Panc1 (cell line): ENCODE measurements around the gene BRAF. TPM values are rescaled to one million over a fixed set of nuclear protein-coding genes. Genes with fewer than 3 reads are reported as not detected.

Source experiments
- ATAC-seq: fragments of 200-7000 bp; cut with Tn5 transposase; 2 replicates; pipeline ENCODE4 v1.9.1; 2020; ENCODE audit warnings: mild to moderate bottlenecking, moderate library complexity
- BruUV-seq: library from RNA; stranded (reverse); fragments of 400-500 nt; replicated peaks from 2 replicates; lab custom pipeline; 2021; lab: Mats Ljungman, UMichigan
- CTCF ChIA-PET: fragments of 300-600 bp; sonication (Branson Sonifier 250); formaldehyde crosslinking; loops from one replicate; lab custom pipeline; 2022; ENCODE audit warnings: antibody characterized with exemption; lab: Charles Lee
- POLR2A ChIA-PET: fragments of 300-600 bp; sonication (Branson Sonifier 250); formaldehyde crosslinking; loops from one replicate; lab custom pipeline; 2022; ENCODE audit warnings: antibody characterized with exemption; lab: Charles Lee
- DNase-seq: peaks from one replicate; pipeline ENCODE4 v3.0.0-alpha.2; 2010; ENCODE audit warnings: low read depth, low spot score
- H3K27ac ChIP-seq: 2 replicates; pipeline ENCODE4 v1.5.1; 2011; ENCODE audit warnings: mild to moderate bottlenecking, low read length, inconsistent platforms
- H3K27me3 ChIP-seq: fragments of 200-500 bp; sonication (Bioruptor generic); 2 replicates; pipeline ENCODE4 v1.6.0; 2014; ENCODE audit warnings: low read length, inconsistent platforms; ENCODE audit not compliant: control insufficient read depth, insufficient read depth
- H3K36me3 ChIP-seq: fragments of 200-500 bp; sonication (Bioruptor generic); 2 replicates; pipeline ENCODE4 v1.5.1; 2014; ENCODE audit warnings: inconsistent platforms, mild to moderate bottlenecking, low read length, moderate library complexity; ENCODE audit not compliant: control insufficient read depth, insufficient read depth
- H3K4me1 ChIP-seq: 2 replicates; pipeline ENCODE4 v1.5.1; 2011; ENCODE audit warnings: inconsistent platforms, mild to moderate bottlenecking, low read length, moderate library complexity; ENCODE audit not compliant: control insufficient read depth, insufficient read depth
- H3K4me3 ChIP-seq, 2 experiments: 2 replicates each; pipeline ENCODE4 v1.5.1; 2011 to 2012; ENCODE audit warnings: low read depth in 2 of 2, low read length in 2 of 2, mild to moderate bottlenecking in 2 of 2, inconsistent platforms in 1 of 2, moderate library complexity in 1 of 2
- H3K9me3 ChIP-seq: fragments of 200-500 bp; sonication (Bioruptor generic); 2 replicates; pipeline ENCODE4 v1.5.1; 2014; ENCODE audit warnings: low read depth, mild to moderate bottlenecking, inconsistent platforms, low read length, moderate library complexity; ENCODE audit not compliant: control insufficient read depth, insufficient read depth
- CTCF ChIP-seq: fragments of 450-650 bp; IDR thresholded peaks from 2 replicates; pipeline ENCODE4 v1.5.1; 2017; ENCODE audit warnings: mild to moderate bottlenecking
- POLR2AphosphoS5 ChIP-seq: IDR thresholded peaks from 2 replicates; pipeline ENCODE4 v1.6.1; 2012; ENCODE audit warnings: mild to moderate bottlenecking, low read depth, low read length, moderate library complexity
- REST ChIP-seq, 2 experiments: IDR thresholded peaks; 2 replicates each; pipeline ENCODE4 v1.6.1; 2011 to 2012; ENCODE audit warnings: low read depth in 2 of 2, control low read depth in 1 of 2, low read length in 1 of 2, mild to moderate bottlenecking in 1 of 2, moderate library complexity in 1 of 2; ENCODE audit not compliant: insufficient read depth in 1 of 2
- SIN3A ChIP-seq: IDR thresholded peaks from 2 replicates; pipeline ENCODE4 v1.6.1; 2012; ENCODE audit warnings: low read depth, mild to moderate bottlenecking, low read length, moderate library complexity, borderline replicate concordance; ENCODE audit not compliant: insufficient read depth
- TCF7L2 ChIP-seq: IDR thresholded peaks from 2 replicates; pipeline ENCODE4 v1.6.1; 2011; ENCODE audit warnings: mild to moderate bottlenecking, low read depth, low read length, inconsistent platforms
- in situ Hi-C: cut with HindIII; loops from 2 replicates; pipeline ENCODE4 v1.10.0; 2016; ENCODE audit warnings: low sequenced_read_pairs, low pct_unique_long_range_greater_than_20kb
- intact Hi-C: fragments of 100-400 bp; cut with micrococcal nuclease; formaldehyde crosslinking; loops from one replicate; pipeline ENCODE4 v1.10.0; 2022; ENCODE audit not compliant: unreplicated experiment
- total RNA-seq: library from RNA; stranded (reverse); gene quantifications from one replicate; pipeline ENCODE4 v1.2.1, GENCODE V29; 2021; ENCODE audit not compliant: unreplicated experiment

The BRAF gene
- total RNA-seq, 1 experiment from 2014 or later: 26.3 TPM

DNA sequence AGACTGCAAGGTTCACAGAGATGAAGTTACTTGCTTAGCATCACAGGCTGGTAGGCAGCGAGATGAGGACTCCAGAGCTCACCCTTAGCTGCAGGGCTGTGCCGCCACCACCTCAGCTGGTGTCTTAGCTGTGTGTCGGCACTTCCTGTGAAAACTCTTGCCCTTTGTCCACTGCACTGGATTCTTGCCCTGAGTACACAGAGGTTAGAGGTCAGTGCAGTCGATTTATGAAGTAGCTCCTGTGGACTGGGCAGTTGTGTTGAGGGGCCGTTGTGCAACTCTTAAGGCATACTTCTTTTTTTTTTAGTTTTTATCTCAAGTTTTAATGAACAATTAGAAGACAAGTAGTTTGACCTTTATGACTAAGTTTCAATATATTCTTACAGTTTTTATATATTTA is 217.6 kb downstream of the BRAF start:
- no peaks in the 10 kb centered on the region for H3K4me1 ChIP-seq
- BruUV-seq: no TSS peak
- H3K4me3 ChIP-seq: no peak overlapping the region
- ChIA-PET POLR2A (no interaction called here), CTCF (no interaction called here)
- no peak overlapping the region for H3K27ac ChIP-seq
- H3K9me3 ChIP-seq: no peaks in the 10 kb centered on the region
- H3K27me3 ChIP-seq: no peaks in the 10 kb centered on the region
- intact Hi-C loops: no loop called here
- DNase-seq: no peak
- no peak for ATAC-seq
- TF ChIP-seq POLR2AphosphoS5 (no peak), CTCF (no peak), REST (IDR thresholded peaks at IDR 0.05; ENCODE audit: insufficient read depth in 1 of 2, low read depth in 2 of 2, low read length in 1 of 2) (no peak), SIN3A (no peak)
- peaks cover 3% of the 10 kb centered on the region; the same call in 1 of the 2 replicates for H3K36me3 ChIP-seq
- in situ Hi-C loops: no loop called here

DNA sequence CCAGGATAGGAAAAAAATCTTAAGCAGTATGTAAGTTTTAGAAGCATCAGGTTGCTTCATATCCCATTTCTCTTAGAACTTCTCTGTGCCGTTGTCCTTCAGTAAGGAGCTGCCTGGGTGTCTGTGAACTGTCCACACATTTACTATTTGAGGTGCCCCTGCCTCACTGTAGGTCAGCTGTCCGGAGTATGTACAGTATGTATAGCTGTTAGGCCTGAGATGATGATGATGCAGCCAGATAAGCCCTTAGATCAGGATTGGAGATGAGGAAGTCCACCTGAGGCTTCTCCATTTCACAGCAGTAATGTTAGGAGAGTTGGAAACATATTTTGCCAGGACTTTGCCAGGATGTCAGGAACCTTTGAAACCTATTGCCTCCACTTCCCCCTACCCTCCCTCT is 220.5 kb downstream of the BRAF start:
- CTCF ChIA-PET: no interaction called here
- no TSS peak for BruUV-seq
- H3K27me3 ChIP-seq: no peaks in the 10 kb centered on the region
- ATAC-seq: no peak
- POLR2A ChIA-PET: no interaction called here
- H3K9me3 ChIP-seq: no peaks in the 10 kb centered on the region
- no peak for DNase-seq
- H3K4me3 ChIP-seq: no peak overlapping the region
- peaks cover 3% of the 10 kb centered on the region; the same call in 1 of the 2 replicates for H3K36me3 ChIP-seq
- no peak for TF ChIP-seq POLR2AphosphoS5
- TF ChIP-seq TCF7L2: no peak
- TF ChIP-seq REST (IDR thresholded peaks at IDR 0.05; ENCODE audit: insufficient read depth in 1 of 2, low read depth in 2 of 2, low read length in 1 of 2): no peak
- TF ChIP-seq SIN3A: no peak
- TF ChIP-seq CTCF: no peak
- H3K27ac ChIP-seq: no peak overlapping the region
- H3K4me1 ChIP-seq: 0 out of 2 replicates have a peak, but pooled peaks cover 6% of the 10 kb centered on the region
- in situ Hi-C loops: no loop called here
- intact Hi-C loops: no loop called here
